H9 (cell line): ENCODE data around the gene IL1RL2. TPM values are rescaled to one million over a fixed set of nuclear protein-coding genes. Genes with fewer than 3 reads are reported as not detected.

Experiments
- DNase-seq: peaks from one replicate; pipeline ENCODE4 v3.0.0-alpha.2; 2017
- H2AFZ ChIP-seq: one replicate; pipeline ENCODE4 v1.6.1; 2013; ENCODE audit warnings: mild to moderate bottlenecking, low read length, control low read depth, moderate library complexity
- H2AK5ac ChIP-seq: 2 replicates; pipeline ENCODE4 v1.6.1; 2013; ENCODE audit warnings: low read length, control low read depth, mixed read lengths; ENCODE audit not compliant: insufficient read length
- H2BK120ac ChIP-seq: one replicate; pipeline ENCODE4 v1.6.1; 2013; ENCODE audit warnings: low read depth, mild to moderate bottlenecking, low read length, control low read depth, inconsistent platforms; ENCODE audit not compliant: poor library complexity, severe bottlenecking
- H2BK12ac ChIP-seq: 2 replicates; pipeline ENCODE4 v1.6.1; 2013; ENCODE audit warnings: low read length, control low read depth, mixed read lengths, low read depth; ENCODE audit not compliant: insufficient read length
- H2BK15ac ChIP-seq: 2 replicates; pipeline ENCODE4 v1.6.1; 2013; ENCODE audit warnings: low read depth, low read length, control low read depth
- H2BK20ac ChIP-seq: one replicate; pipeline ENCODE4 v1.6.1; 2013; ENCODE audit warnings: low read depth, mild to moderate bottlenecking, low read length, control low read depth, inconsistent platforms; ENCODE audit not compliant: poor library complexity, severe bottlenecking
- H2BK5ac ChIP-seq: 2 replicates; pipeline ENCODE4 v1.6.1; 2013; ENCODE audit warnings: low read length, control low read depth, mixed read lengths; ENCODE audit not compliant: insufficient read length
- H3K14ac ChIP-seq: 2 replicates; pipeline ENCODE4 v1.6.1; 2013; ENCODE audit warnings: low read length, control low read depth; ENCODE audit not compliant: insufficient read depth
- H3K18ac ChIP-seq: 2 replicates; pipeline ENCODE4 v1.6.1; 2013; ENCODE audit warnings: low read depth, mild to moderate bottlenecking, mixed read lengths, low read length, control low read depth; ENCODE audit not compliant: insufficient read length
- H3K23ac ChIP-seq: 2 replicates; pipeline ENCODE4 v1.6.1; 2013; ENCODE audit warnings: low read length, control low read depth, mixed read lengths, low read depth; ENCODE audit not compliant: insufficient read length
- H3K23me2 ChIP-seq: 2 replicates; pipeline ENCODE4 v1.6.1; 2013; ENCODE audit warnings: low read depth, mild to moderate bottlenecking, mixed read lengths, low read length, control low read depth; ENCODE audit not compliant: insufficient read length, poor library complexity, severe bottlenecking
- H3K27ac ChIP-seq: 2 replicates; pipeline ENCODE4 v1.5.1; 2013; ENCODE audit warnings: low read length, control low read depth, mixed read lengths, low read depth; ENCODE audit not compliant: insufficient read length
- H3K27me3 ChIP-seq: 2 replicates; pipeline ENCODE4 v1.6.1; 2013; ENCODE audit warnings: low read length, control low read depth, inconsistent platforms; ENCODE audit not compliant: insufficient read depth
- H3K4ac ChIP-seq: 2 replicates; pipeline ENCODE4 v1.6.1; 2013; ENCODE audit warnings: low read depth, mild to moderate bottlenecking, control low read depth, inconsistent platforms, low read length, moderate library complexity
- H3K4me1 ChIP-seq: 2 replicates; pipeline ENCODE4 v1.6.1; 2013; ENCODE audit warnings: low read length, control low read depth, inconsistent platforms; ENCODE audit not compliant: insufficient read depth
- H3K4me2 ChIP-seq: 2 replicates; pipeline ENCODE4 v1.6.1; 2013; ENCODE audit warnings: low read length, control low read depth, mixed read lengths; ENCODE audit not compliant: insufficient read length, insufficient read depth
- H3K56ac ChIP-seq: 2 replicates; pipeline ENCODE4 v1.6.1; 2013; ENCODE audit warnings: low read depth, mild to moderate bottlenecking, mixed read lengths, low read length, control low read depth; ENCODE audit not compliant: insufficient read length
- H3K79me1 ChIP-seq: 2 replicates; pipeline ENCODE4 v1.6.1; 2013; ENCODE audit warnings: low read depth, mild to moderate bottlenecking, moderate library complexity, low read length, control low read depth, inconsistent platforms; ENCODE audit not compliant: insufficient read depth, poor library complexity, severe bottlenecking
- H3K79me2 ChIP-seq: 2 replicates; pipeline ENCODE4 v1.6.1; 2013; ENCODE audit warnings: low read length, control low read depth, inconsistent platforms; ENCODE audit not compliant: insufficient read depth
- H3K9ac ChIP-seq: 2 replicates; pipeline ENCODE4 v1.6.1; 2013; ENCODE audit warnings: low read length, control low read depth, mixed read lengths; ENCODE audit not compliant: insufficient read length; ENCODE audit errors: extremely low read depth
- H3K9me3 ChIP-seq: one replicate; pipeline ENCODE4 v1.6.1; 2013; ENCODE audit warnings: low read depth, low read length, inconsistent platforms; ENCODE audit not compliant: control insufficient read depth
- H3T11ph ChIP-seq: one replicate; pipeline ENCODE4 v1.6.1; 2013; ENCODE audit warnings: mild to moderate bottlenecking, low read length, control low read depth, inconsistent platforms
- H4K20me1 ChIP-seq: one replicate; pipeline ENCODE4 v1.6.1; 2013; ENCODE audit not compliant: control insufficient read depth, insufficient read length, insufficient read depth
- H4K5ac ChIP-seq: 2 replicates; pipeline ENCODE4 v1.6.1; 2013; ENCODE audit warnings: low read depth, mild to moderate bottlenecking, mixed read lengths, low read length, control low read depth; ENCODE audit not compliant: insufficient read length
- H4K8ac ChIP-seq: replicated peaks from 2 replicates; pipeline ENCODE4 v1.6.1; 2013; ENCODE audit warnings: low read length, control low read depth, mixed read lengths, low read depth; ENCODE audit not compliant: insufficient read length
- H4K91ac ChIP-seq: 2 replicates; pipeline ENCODE4 v1.6.1; 2013; ENCODE audit warnings: low read depth, mild to moderate bottlenecking, moderate library complexity, mixed read lengths, low read length, control low read depth; ENCODE audit not compliant: insufficient read length
- H3K27ac Mint-ChIP-seq, 3 experiments: 2 replicates in 2 of 3; 3 replicates in 1 of 3; pipeline ENCODE4 v1.8.0; 2020 to 2021; ENCODE audit warnings: mixed read lengths in 3 of 3, mild to moderate bottlenecking in 1 of 3, moderate library complexity in 1 of 3
- H3K27me3 Mint-ChIP-seq: 2 replicates; pipeline ENCODE4 v1.8.0; 2021; ENCODE audit warnings: low read depth, mild to moderate bottlenecking, moderate library complexity, mixed read lengths
- H3K36me3 Mint-ChIP-seq, 3 experiments: 2 replicates in 2 of 3; 3 replicates in 1 of 3; pipeline ENCODE4 v1.8.0; 2020 to 2021; ENCODE audit warnings: low read depth in 3 of 3, mixed read lengths in 3 of 3; ENCODE audit not compliant: insufficient read depth in 1 of 3
- H3K4me1 Mint-ChIP-seq, 2 experiments: 2 replicates each; pipeline ENCODE4 v1.8.0; 2020; ENCODE audit warnings: mixed read lengths in 2 of 2
- H3K4me3 Mint-ChIP-seq, 2 experiments: 2 replicates in 1 of 2; 3 replicates in 1 of 2; pipeline ENCODE4 v1.8.0; 2020 to 2021; ENCODE audit warnings: mild to moderate bottlenecking in 2 of 2, mixed read lengths in 2 of 2, moderate library complexity in 1 of 2
- H3K9me3 Mint-ChIP-seq, 2 experiments: 2 replicates in 1 of 2; 3 replicates in 1 of 2; pipeline ENCODE4 v1.8.0; 2020; ENCODE audit warnings: mild to moderate bottlenecking in 2 of 2, mixed read lengths in 2 of 2, moderate library complexity in 1 of 2
- CTCF ChIP-seq: fragments of 200-600 bp; sonication (generic); conservative IDR thresholded peaks from 3 replicates; pipeline ENCODE4 v1.8.0; 2021; ENCODE audit warnings: antibody characterized with exemption, mild to moderate bottlenecking
- total RNA-seq: library from RNA; stranded (reverse); gene quantifications from 2 replicates; pipeline ENCODE4 v1.2.1, GENCODE V29; 2021

Gene IL1RL2
- total RNA-seq, 1 experiment from 2014 or later: not detected

GRCh38 chr2:102256276-102256675 lies 69.5 kb downstream of the IL1RL2 start:
- Histone ChIP-seq H3K79me1 (no peaks in the 10 kb centered on the region), H3K27ac (no peak overlapping the region), H4K5ac (no peak overlapping the region), H2BK120ac (no peak overlapping the region), H3K27me3 (no peaks in the 10 kb centered on the region; the same call in 1 of the 2 replicates), H3K4me2 (no peak overlapping the region), H3K4ac (no peak overlapping the region), H3K14ac (no peak overlapping the region), H2AK5ac (no peak overlapping the region), H3K79me2 (no peaks in the 10 kb centered on the region), H4K91ac (no peak overlapping the region), H3T11ph (no peak overlapping the region), H2BK12ac (no peak overlapping the region), H2BK15ac (no peak overlapping the region), H3K9me3 (no peaks in the 10 kb centered on the region), H2BK5ac (no peak overlapping the region), H2BK20ac (no peak overlapping the region), H3K9ac (no peak overlapping the region), H3K23ac (no peak overlapping the region), H3K18ac (no peak overlapping the region), H4K8ac (no peak overlapping the region), H2AFZ (no peak overlapping the region), H3K4me1 (no peaks in the 10 kb centered on the region), H3K23me2 (peaks cover 3% of the 10 kb centered on the region), H4K20me1 (no peaks in the 10 kb centered on the region), H3K56ac (no peak overlapping the region)
- TF ChIP-seq CTCF: no peak
- Mint-ChIP-seq H3K9me3 (no peaks in the 10 kb centered on the region), H3K36me3 (no peaks in the 10 kb centered on the region), H3K4me1 (no peaks in the 10 kb centered on the region), H3K27ac (no peak overlapping the region), H3K4me3 (no peak overlapping the region), H3K27me3 (peaks cover 17% of the 10 kb centered on the region)
- no peak for DNase-seq
